ENCODE data around the gene DNAJC27.

The DNAJC27 gene

DNA sequence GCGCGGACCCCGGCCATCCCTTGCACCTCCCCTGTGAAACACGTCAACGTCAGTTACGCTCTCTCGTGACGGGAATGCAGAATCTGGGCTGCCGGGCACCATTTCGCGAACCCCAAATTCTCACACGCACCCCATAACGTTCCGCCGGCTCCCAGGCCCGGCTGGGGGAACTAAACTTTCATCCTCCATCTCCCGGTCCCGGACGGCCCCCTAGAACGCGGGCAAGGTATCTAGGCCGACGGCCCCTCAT, 544 bp downstream of the DNAJC27 start:
- in situ Hi-C loops (cut with MboI; ENCODE audit: low sequenced_read_pairs), result no loop called here

DNA sequence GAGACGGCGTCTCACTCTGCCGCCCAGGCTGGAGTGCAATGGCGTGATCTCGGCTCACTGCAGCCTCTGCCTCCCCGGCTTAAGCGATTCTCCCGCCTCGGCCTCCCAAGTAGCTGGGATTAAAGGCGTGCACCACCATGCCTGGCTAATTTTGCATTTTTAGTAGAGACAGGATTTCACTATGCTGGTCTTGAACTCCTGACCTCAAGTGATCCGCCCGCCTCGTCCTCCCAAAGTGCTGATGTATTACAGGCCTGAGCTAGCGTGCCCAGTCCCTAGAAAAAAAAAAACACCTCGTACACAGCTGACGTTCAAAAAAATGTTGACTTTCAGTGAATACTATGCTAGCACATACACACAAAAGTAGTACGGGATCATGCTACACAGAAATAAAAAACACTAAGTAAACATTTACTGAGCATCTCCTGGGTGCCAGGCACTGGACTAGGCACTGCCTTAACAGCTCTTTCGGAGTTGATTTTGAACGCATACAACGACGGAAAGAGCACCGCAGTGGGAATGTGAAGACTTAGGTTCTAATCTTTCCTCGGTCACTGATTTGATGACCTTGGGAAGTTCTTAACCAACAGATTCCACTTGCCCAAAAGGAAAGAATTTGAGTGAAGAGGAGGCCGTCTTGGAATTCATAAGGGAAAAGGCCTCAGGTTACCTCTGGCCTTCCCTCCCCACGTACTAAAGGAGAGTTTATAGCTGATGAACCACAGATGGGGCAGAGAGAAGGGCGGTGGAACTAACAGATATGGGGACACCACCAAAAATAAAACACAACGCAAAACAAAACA, 1.1 kb downstream of the DNAJC27 start:
- in situ Hi-C loops (cut with MboI; ENCODE audit: low sequenced_read_pairs), result no loop called here

DNA sequence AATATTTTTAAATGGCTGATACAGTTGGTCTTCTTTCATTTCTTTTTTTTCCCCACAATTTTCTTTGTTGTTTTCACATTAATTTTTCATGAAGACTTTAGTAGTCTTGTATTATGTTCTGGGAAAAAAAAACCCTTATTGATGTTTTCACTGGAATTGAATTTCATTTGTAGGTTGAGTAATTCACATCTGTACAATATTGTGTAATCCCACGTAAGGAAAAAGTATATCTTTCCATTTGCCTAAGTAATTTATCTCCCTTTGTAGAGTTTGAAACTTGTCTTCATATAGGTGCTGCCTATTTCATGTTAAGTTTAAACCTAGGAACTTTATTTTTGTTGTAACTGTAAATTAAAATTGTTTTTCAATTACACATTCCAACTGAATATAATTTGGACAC, 2.0 kb downstream of the DNAJC27 start:
- in situ Hi-C loops (cut with MboI; ENCODE audit: low sequenced_read_pairs), result no loop called here

DNA sequence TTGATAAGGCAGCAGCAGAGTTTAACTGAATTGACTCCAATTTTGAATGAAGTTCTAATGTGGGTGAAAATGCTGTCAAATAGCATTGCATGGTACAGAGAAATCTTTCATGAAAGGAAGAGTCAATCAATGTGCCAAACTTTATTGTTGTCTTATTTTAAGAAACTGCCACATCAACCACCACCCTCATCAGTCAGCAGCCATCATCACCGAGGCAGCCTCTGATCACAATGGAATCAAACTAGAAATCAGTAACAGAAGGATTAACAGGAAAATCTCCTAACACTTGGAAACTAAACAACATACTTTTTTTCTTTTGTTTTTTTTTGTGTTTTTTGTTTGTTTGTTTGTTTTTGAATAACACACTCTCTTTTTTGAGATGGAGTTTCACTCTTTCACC, 9.9 kb downstream of the DNAJC27 start:
- in situ Hi-C loops (cut with MboI; ENCODE audit: low sequenced_read_pairs), result no loop called here

DNA sequence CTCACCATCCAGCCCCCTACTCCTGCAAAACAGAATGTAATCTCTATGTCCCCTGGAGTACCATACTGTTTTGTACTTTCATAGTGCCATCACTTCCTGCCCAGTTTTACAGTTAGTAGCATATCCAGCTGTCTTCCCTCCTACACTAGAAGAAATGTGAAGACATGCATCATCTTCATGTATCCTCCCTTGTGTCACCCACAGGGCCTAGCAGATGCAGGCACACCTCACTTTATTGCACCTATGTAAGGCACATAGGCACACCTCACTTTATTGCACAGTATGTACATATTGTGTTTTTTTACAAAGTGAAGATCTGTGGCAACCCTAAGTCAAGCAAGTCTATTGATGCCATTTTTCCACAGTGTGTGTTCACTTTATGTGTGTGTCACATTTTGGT, 12.0 kb downstream of the DNAJC27 start:
- in situ Hi-C loops (cut with MboI; ENCODE audit: low sequenced_read_pairs), result no loop called here

DNA sequence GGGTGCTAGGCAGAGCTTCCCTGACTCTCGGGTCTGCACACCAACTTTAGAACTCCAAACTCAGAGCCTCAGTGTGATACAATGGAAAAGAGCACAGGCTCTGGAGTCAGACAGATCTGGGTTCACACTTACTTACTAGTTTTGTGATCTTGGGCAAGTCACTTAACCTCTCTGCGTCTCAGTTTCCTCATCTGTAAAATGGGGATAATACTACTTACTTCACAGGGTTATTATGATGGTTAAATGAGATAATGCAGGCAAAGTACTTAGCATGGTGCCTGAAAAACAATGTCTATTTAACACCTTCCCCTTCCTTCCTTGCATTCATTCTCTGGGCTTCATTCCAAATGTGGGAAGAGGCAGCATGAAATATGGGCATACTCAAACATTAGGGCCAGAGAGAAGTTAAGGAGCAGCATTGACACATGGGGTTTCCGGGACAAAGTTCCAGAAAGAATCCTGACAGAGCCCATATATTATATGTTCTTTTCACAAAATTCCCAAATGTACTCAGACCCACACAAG, 13.3 kb downstream of the DNAJC27 start:
- in situ Hi-C loops (cut with MboI; ENCODE audit: low sequenced_read_pairs), result no loop called here

DNA sequence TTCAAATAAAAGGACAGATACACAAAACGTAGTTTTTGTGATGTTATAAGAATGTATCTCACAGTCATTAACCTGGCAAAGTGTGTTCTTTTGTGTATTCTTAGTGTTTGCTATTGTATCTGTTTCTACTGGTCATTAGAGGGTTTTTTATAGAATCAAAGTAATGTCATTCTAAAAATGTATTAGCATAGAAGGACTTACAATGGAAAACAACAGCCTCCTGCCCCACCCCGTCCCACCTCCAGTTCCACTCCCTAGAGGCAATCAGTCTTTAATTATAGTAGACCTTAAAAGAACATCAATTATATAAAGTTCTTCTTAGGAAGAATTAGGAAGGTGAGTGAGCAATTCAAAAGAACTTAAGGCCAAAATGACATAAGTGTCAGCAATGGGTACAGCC, 13.8 kb downstream of the DNAJC27 start:
- in situ Hi-C loops (cut with MboI; ENCODE audit: low sequenced_read_pairs), result no loop called here

DNA sequence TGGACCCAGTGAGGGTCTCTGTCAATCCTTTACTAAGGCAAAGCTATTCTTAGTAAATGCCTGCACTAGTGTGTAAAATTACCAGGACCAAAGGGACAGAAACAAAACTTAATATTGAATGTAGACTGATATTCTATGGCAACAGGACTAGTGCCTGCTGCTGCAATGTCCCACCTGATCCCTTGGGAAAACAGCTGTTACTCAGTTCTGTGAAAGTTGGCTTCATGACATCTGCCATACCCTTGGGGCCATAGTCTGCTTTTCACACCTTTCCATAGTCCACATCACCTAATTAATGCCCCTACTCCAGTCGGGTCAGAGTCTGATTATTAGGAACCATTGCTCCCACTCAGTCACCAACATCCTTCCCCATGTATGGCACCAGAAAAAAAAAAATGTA, 14.5 kb downstream of the DNAJC27 start:
- in situ Hi-C loops (cut with MboI; ENCODE audit: low sequenced_read_pairs), result no loop called here

DNA sequence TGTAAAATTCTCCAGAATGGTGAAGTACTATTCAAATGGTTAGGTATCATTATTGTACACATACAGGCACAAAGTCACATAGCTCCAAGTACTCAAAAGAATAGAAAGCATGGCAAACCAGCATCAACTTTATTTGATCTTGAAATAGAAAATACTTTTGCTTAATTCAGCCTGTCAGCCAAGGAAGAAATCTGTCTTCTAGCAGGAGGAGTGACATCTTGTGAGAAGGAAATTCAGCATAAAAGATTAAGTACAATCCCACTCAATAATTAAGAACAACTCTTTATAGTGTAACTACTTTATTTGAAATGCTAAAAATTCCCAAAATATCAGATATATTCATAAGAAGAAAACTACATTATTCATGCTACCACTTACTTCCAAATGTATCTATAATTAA, 15.8 kb downstream of the DNAJC27 start:
- in situ Hi-C loops (cut with MboI; ENCODE audit: low sequenced_read_pairs), result no loop called here

DNA sequence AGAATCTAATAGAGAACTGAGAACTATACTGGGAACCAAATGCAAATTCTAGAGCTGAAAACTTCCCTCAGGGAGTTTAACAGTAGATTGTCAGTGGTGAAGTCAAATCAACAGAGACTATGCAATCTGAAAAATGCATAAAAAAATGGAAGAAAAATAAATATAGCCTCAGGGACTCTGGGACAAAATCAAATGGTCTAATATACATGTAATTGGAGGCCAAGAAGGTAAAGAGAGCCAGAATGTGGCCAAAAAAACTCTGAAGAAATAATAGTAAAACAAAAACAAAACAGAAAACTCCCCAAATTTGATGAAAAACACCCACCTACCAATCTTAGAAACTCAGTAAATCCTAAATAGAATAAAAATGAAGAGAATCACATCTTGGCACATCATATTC, 16.5 kb downstream of the DNAJC27 start:
- in situ Hi-C loops (cut with MboI; ENCODE audit: low sequenced_read_pairs), result no loop called here

DNA sequence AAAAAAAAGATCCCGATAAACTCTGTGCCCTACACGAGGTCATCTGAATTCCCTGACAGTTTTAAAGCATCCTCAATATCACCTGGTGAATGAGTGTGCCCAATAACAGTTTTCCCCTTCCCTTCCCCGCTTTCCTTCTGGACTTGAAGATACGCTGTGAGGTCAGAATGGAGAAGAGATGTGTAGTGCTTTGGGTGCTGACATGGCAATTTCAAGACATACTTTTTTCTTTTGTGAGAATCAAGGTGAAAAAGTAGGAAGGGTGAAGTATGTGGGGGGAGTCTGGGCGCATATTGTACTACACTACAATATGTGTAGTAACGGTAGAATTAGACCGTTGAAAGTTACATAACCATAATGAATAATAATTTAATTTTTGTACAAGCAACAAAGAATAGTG, 21.7 kb downstream of the DNAJC27 start:
- in situ Hi-C loops (cut with MboI; ENCODE audit: low sequenced_read_pairs), result no loop called here

DNA sequence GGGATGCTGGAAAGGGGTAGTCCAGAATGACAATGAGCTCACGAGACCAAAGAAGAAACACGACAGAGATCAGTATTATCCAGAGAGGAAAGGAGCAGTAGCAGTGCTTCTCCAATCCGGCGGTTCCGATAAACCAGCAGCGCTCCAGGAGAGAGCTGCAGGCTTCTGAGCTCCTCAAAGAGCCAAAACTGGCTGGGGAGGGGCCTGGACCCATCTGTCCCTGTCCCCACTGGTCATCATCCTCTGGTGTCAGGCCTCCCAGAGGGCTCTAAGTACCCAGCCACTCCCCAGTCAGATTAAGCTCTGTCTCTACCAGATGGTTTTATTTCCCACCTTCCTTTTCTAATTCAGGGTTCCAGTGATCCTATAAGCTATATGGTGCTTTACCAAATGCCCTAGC, 23.2 kb downstream of the DNAJC27 start:
- in situ Hi-C loops (cut with MboI; ENCODE audit: low sequenced_read_pairs), result no loop called here

DNA sequence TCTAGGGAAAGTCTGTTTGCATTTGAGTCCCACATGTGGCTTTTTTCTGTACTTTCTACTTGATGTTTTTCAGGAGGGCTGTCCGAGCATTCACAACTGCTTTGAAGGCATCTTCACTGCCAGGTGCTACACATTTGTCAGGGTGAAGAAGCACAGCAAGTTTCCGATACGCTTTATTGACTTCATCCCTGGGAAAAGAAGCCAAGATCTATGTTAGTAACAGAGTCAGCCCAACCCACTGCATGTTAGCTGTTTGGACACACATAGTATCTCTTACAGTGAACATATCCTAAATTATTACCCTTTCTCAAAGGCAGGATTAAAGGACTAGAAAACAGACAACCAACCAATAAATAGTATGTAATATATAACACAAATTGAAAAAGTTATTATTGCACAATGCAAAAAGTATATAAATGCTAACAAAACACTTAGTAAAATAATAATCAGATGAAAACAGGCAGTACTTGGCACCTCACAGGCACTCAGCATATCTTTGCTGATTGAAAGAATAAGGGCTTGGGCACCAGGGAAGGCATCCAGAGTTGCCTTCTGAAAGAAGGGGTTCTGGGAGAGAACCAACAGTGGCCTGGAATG, 24.1 kb downstream of the DNAJC27 start:
- in situ Hi-C loops (cut with MboI; ENCODE audit: low sequenced_read_pairs), result no loop called here

DNA sequence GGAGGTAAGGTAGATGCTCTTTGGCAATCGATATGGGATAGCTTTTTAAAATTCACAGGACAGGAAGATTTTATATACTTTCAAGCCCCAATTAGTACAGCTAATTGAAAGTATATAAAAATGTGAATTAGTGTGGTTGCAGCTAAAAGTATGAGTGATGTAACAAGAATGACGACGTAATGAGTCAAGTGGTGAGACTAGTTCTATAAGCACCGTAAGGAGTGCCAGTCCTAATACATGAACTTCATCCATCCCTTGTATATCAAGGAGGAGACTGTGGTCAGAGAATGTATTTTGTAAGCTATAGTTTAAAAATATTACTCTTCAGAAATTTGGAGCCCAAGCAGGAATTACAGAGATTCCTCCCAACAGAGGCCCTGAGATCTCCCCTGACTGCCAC, 25.8 kb downstream of the DNAJC27 start:
- in situ Hi-C loops (cut with MboI; ENCODE audit: low sequenced_read_pairs), result no loop called here

DNA sequence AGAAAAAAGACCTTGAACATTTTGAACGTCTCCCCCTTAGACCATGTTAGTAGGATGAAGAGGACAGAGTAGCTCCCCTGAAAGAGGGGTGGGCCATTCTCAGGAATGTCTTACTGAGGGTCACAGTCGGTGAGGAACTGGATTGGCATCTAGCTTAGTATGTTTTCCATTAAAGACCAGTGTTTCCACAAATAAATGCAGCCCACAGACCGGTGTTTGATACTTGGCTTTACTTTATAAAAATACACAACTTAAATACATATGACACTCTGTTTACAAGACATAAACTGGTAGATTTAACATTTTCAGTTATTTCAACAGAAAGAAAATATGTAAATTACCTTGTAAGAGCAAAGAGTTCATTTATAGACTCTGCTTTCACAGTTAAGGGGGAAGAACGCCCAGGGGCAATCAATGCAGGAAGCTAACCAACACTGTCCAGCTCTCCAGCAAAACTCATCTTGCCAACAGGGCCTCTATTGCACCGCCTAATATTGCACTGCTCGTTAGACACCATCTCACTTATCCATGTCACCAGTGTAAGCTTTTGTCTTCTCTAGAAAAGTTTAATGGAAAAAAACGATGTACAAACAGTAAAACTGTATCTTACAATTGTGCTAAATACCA, 28.2 kb downstream of the DNAJC27 start:
- in situ Hi-C loops (cut with MboI; ENCODE audit: low sequenced_read_pairs), result no loop called here

DNA sequence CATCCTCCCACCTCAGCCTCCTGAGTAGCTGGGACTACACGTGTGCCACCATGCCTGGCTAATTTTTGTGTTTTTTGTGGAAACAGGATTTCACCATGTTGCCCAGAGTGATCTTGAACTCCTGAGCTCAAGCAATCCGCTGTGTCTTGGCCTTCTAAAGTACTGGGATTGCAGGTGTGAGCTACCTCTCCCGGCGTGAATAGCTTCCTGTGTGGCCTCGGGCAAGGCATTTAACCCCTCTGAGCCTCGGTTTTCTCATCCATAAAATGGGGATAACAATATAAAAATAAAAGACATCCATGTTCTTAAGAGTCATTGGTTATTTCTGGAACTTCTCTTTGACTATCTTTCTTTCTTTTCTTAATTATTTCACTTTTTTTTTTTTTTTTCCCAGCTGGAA, 32.4 kb downstream of the DNAJC27 start:
- in situ Hi-C loops (cut with MboI; ENCODE audit: low sequenced_read_pairs), result no loop called here

DNA sequence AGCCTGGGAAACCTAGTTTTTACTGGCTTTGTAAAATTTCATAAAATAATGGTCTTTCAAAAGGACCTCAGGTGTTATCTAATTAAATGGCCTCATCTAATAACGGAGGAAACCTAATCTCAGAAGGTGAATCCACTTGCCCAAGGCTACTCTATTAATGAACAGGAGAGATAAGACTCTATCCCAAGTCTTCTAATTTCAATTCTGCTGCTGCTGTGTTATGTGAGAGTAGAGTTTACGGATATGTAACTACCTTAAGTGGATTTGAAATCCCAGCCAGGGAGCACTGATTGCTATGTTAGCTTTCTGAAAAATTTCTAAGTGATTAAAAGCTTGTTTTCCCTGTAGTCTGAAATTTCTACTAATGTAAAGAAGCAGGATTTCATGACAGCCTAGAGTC, 34.5 kb downstream of the DNAJC27 start:
- in situ Hi-C loops (cut with MboI; ENCODE audit: low sequenced_read_pairs), result no loop called here

DNA sequence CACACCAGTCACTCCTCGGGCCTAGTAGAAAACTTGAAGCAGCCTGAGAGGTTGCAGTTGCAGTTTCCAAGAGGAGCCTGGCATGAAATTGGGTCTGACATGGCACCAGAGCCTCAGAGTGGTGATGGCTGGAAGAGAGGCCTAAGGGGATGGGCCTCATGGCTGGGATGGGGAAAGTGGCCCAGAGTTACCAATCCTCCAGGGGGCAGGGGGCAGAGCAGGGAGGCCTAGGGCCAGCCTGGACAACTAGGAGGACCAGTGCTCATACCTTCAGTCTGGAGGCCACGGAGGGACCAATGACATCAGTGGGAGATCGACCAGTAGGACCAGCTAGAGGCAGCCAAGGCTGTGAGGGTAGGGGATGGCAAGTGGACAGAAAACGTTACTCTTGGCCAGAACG, 36.6 kb downstream of the DNAJC27 start:
- in situ Hi-C loops (cut with MboI; ENCODE audit: low sequenced_read_pairs), result no loop called here

DNA sequence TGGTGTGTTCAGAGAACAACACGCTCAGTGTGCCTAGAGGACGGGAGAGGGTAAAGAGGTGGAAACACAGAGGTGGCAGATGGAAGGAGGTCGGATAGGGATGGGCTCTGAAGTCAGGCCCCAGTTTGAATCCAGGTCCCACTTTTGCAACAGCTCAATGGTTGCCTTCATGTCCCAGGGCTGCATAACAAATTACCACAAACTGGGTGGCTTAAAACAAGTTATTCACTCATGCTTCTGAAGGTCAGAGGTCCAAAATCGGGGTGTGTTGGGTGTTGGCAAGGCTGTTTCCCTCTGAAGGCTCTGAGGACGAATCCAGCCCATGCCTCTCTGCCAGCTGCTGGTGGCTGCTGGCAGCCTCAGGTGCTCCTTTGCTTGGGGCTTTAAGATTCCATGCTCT, 39.0 kb downstream of the DNAJC27 start:
- in situ Hi-C loops (cut with MboI; ENCODE audit: low sequenced_read_pairs), result no loop called here

DNA sequence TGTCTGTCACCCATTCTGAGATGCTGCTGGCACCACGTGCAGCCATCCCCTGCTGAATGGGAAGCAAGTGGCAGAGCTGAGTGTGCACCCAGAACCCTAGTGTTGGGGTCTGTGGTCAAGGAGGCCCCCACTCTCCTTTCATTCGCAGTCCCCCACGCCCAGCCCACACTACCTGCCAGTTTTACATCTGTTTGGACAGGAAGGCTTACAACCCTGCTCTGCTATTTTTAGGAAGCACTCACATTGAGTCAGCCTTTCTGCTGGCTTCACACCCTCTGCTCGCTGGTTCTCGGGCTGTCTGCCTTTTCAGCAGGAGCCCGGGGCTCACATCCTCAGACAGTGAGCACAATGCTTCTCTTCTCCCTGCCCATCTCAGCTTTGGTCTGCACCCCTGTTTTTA, 41.0 kb downstream of the DNAJC27 start:
- in situ Hi-C loops (cut with MboI; ENCODE audit: low sequenced_read_pairs), result no loop called here

DNA sequence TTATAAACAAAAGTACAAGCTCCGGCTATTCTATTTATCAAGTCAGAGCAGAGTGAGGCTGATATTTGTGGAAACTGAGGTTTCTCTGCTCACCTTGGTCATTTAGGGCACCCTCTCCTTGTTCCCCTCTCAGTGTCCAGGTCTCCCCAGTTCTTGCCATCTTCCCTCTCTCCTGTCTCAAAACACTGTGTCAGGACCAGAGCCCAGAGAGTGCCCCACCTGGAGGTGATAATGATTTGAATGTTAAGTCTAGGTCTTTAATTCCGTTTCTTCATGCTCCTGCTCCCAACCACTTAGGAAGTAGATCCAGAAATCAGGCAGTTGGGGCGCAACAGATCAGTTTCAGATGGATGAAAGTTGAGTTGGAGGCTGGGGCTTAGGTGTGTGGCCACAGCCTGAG, 42.5 kb downstream of the DNAJC27 start:
- in situ Hi-C loops (cut with MboI; ENCODE audit: low sequenced_read_pairs), result no loop called here

DNA sequence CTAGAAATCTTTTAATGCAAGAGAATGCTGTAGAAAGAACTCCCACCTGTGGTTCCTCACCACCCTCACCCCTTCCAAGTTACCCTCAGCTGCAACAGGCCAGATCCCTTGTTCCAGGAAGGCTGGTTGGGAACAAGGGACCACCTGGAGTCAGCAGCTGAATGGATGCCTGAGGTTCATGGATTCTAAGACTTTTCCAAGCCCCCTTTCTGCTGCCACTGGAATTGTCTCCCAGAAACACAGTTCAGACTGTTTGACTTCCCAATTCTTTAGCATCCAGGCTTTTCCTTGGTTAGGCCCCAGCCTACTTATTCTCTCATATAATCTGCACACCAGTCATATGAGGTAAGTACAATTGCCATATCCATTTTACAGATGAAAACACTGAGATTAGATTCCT, 43.7 kb downstream of the DNAJC27 start:
- in situ Hi-C loops (cut with MboI; ENCODE audit: low sequenced_read_pairs), result no loop called here
